Measurements from ENCODE around the gene CHURC1.

The CHURC1 gene

GRCh38 chr14:64971491-64971942, 57.3 kb downstream of the CHURC1 start:
- Histone ChIP-seq H3K27me3 (no peaks in the 10 kb centered on the region), H3K4me1 (peaks cover 0 to 21% (median 15%) of the 10 kb centered on the region in 4 donors), H3K36me3 (no peaks in the 10 kb centered on the region), H3K27ac (peak overlapping the region; percentile 24 to 47), H3K9me3 (no peaks in the 10 kb centered on the region), H3K4me3 (peak overlapping the region; percentile 61 to 64)
- intact Hi-C loops (cut with DNase I; ENCODE audit: low total_unique reads), result no loop called here
- DNase-seq, result peak in 1 of 2 donors; percentile 66
- no peak for TF ChIP-seq CTCF (IDR thresholded peaks at IDR 0.05)

GRCh38 chr14:64971943-64972791, 57.9 kb downstream of the CHURC1 start, which contains the start of gene RAB15:
Gene RAB15, minus strand, starts transcription at chr14:64972336. Its CDS starts 260 bp downstream, at chr14:64972076.
- Histone ChIP-seq H3K36me3 (no peaks in the 10 kb centered on the region), H3K27ac (peak within 1 kb of the TSS; percentile 24 to 47), H3K4me1 (peaks cover 0 to 21% (median 15%) of the 10 kb centered on the region in 4 donors), H3K27me3 (no peaks in the 10 kb centered on the region), H3K9me3 (no peaks in the 10 kb centered on the region), H3K4me3 (peak within 1 kb of the TSS; percentile 61 to 64)
- intact Hi-C loops (cut with DNase I; ENCODE audit: low total_unique reads), result no loop called here
- no peak for TF ChIP-seq CTCF (IDR thresholded peaks at IDR 0.05)
- peak in 1 of 2 donors; percentile 65 for DNase-seq

GRCh38 chr14:64973026-64973442, 58.8 kb downstream of the CHURC1 start:
- Histone ChIP-seq H3K4me1 (peaks cover 0 to 21% (median 15%) of the 10 kb centered on the region in 4 donors), H3K27ac (no peak overlapping the region), H3K36me3 (no peaks in the 10 kb centered on the region), H3K27me3 (no peaks in the 10 kb centered on the region), H3K9me3 (no peaks in the 10 kb centered on the region), H3K4me3 (peak overlapping the region in 1 of 2 donors; percentile 61)
- intact Hi-C loops (cut with DNase I; ENCODE audit: low total_unique reads), result no loop called here
- peak in 1 of 2 donors; percentile 53 for DNase-seq
- no peak for TF ChIP-seq CTCF (IDR thresholded peaks at IDR 0.05)

- H3K27me3 ChIP-seq, result no peaks in the 10 kb centered on the region
- no peaks in the 10 kb centered on the region for H3K9me3 ChIP-seq
- H3K27ac ChIP-seq, result no peak overlapping the region
- peak in 1 of 2 donors; percentile 12 for DNase-seq
- no peak overlapping the region for H3K4me3 ChIP-seq
- no peak for TF ChIP-seq CTCF (IDR thresholded peaks at IDR 0.05)
- peaks cover 0 to 21% (median 15%) of the 10 kb centered on the region in 4 donors for H3K4me1 ChIP-seq
- intact Hi-C loops (cut with DNase I; ENCODE audit: low total_unique reads), result no loop called here
- no peaks in the 10 kb centered on the region for H3K36me3 ChIP-seq
Measured at GRCh38 chr14:64973826-64974225, 59.6 kb downstream of the CHURC1 start.

GRCh38 chr14:64974563-64974962, 60.3 kb downstream of the CHURC1 start:
- Histone ChIP-seq H3K27me3 (no peaks in the 10 kb centered on the region), H3K36me3 (no peaks in the 10 kb centered on the region), H3K4me3 (no peak overlapping the region), H3K27ac (no peak overlapping the region), H3K9me3 (no peaks in the 10 kb centered on the region), H3K4me1 (peaks cover 0 to 21% (median 15%) of the 10 kb centered on the region in 4 donors)
- no peak for TF ChIP-seq CTCF (IDR thresholded peaks at IDR 0.05)
- intact Hi-C loops (cut with DNase I; ENCODE audit: low total_unique reads), result no loop called here
- peak in 1 of 2 donors; percentile 44 for DNase-seq
